Testis (tissue), 5 donors: ENCODE measurements around the gene RCAN2. TPM values are rescaled to one million over a fixed set of nuclear protein-coding genes. Genes with fewer than 3 reads are reported as not detected.

Experiments used
- DNase-seq: peaks from one replicate; pipeline ENCODE4 v3.0.0-alpha.2; 2019
- H3K27ac ChIP-seq, 2 donors: fragments of 200-600 bp; sonication (generic); one replicate each; pipeline ENCODE4 v1.5.1; 2019
- H3K27me3 ChIP-seq: fragments of 200-600 bp; sonication (generic); one replicate; pipeline ENCODE4 v1.5.1; 2019
- H3K36me3 ChIP-seq: fragments of 200-600 bp; sonication (generic); one replicate; pipeline ENCODE4 v1.5.1; 2017; ENCODE audit warnings: low read depth; ENCODE audit errors: missing control alignments
- H3K4me1 ChIP-seq: fragments of 200-600 bp; sonication (generic); one replicate; pipeline ENCODE4 v1.5.1; 2019
- H3K4me3 ChIP-seq, 2 donors: fragments of 200-600 bp; sonication (generic); one replicate each; pipeline ENCODE4 v1.5.1; 2017 to 2019
- H3K9me3 ChIP-seq: fragments of 200-600 bp; sonication (generic); one replicate; pipeline ENCODE4 v1.5.1; 2017
- CTCF ChIP-seq, 3 experiments: fragments of 450-650 bp in 2 of 3; fragments of 200-600 bp in 1 of 3; sonication (generic) in 1 of 3; IDR thresholded peaks; one replicate each; pipeline ENCODE4 v1.5.1; 2016 to 2019; ENCODE audit warnings: antibody characterized with exemption in 3 of 3, mild to moderate bottlenecking in 2 of 3, moderate library complexity in 1 of 3
- POLR2A ChIP-seq: fragments of 450-650 bp; IDR thresholded peaks from one replicate; pipeline ENCODE4 v1.6.1; 2017; ENCODE audit warnings: antibody characterized with exemption, mild to moderate bottlenecking, moderate library complexity
- WGBS, 2 donors: methylation state at CpG; one replicate each; pipeline ENCODE4 v1.1.5; 2018; 5-methylcytosine and 5-hydroxymethylcytosine counted together
- intact Hi-C: fragments of 100-400 bp; cut with DNase I; formaldehyde crosslinking; loops from one replicate; pipeline ENCODE4 v1.15.1; 2023; ENCODE audit warnings: low total_unique reads
- long read RNA-seq, 2 donors: transcript quantifications; one replicate each; lab custom pipeline, GENCODE V29; 2026
- polyA plus RNA-seq: library from polyadenylated mRNA; stranded (reverse); fragments of 350-450 nt; fragmentation: Illumina TruSeq; extraction: RNeasy Lipid Tissue Mini Kit (QIAGEN cat#74804); gene quantifications from one replicate; pipeline ENCODE4 v1.2.3, GENCODE V29; 2014; ENCODE audit warnings: low read depth, low replicate concordance; ENCODE audit not compliant: insufficient read depth
- total RNA-seq, 2 donors: library from RNA; depleted of rRNA; stranded (reverse); fragments of >200 nt; gene quantifications; one replicate each; pipeline ENCODE4 v1.2.3, GENCODE V29; 2016

Gene RCAN2
- total RNA-seq (1 to 10 TPM; 6.3 to 7.1 TPM), polyA plus RNA-seq (17.4 TPM)
- long read RNA-seq, donor 1: 0 reads
- long read RNA-seq, donor 2: 0 reads

- DNase-seq: peak; percentile 75
- Histone ChIP-seq H3K4me1 (peaks cover 3% of the 10 kb centered on the region), H3K4me3 (peak within 1 kb of the TSS; percentile 69 to 83), H3K9me3 (no peaks in the 10 kb centered on the region), H3K27me3 (no peaks in the 10 kb centered on the region), H3K36me3 (no peaks in the 10 kb centered on the region), H3K27ac (peak within 1 kb of the TSS; percentile 80 to 85)
- TF ChIP-seq CTCF (IDR thresholded peaks at IDR 0.05) (no peak), POLR2A (no peak)
- intact Hi-C loops: no loop called here
- WGBS, 2 donors: 0 to 2% methylated on average over 1 to 11 of the region's 51 CpGs
Observed at GRCh38 chr6:46491201-46491627, at the start of gene RCAN2. Gene RCAN2 (minus strand): TSS chr6:46491449.

- no peaks in the 10 kb centered on the region for H3K9me3 ChIP-seq
- DNase-seq: peak; percentile 32
- WGBS, 2 donors: 51 to 73% methylated on average over 2 of the region's 2 CpGs
- H3K27me3 ChIP-seq: no peaks in the 10 kb centered on the region
- TF ChIP-seq CTCF (IDR thresholded peaks at IDR 0.05): no peak
- TF ChIP-seq POLR2A: no peak
- H3K4me1 ChIP-seq: no peaks in the 10 kb centered on the region
- no peak overlapping the region for H3K27ac ChIP-seq
- H3K36me3 ChIP-seq: no peaks in the 10 kb centered on the region
- intact Hi-C loops: no loop called here
- H3K4me3 ChIP-seq: no peak overlapping the region
Observed at GRCh38 chr6:46539866-46540265, 48.6 kb upstream of the RCAN2 start.

GRCh38 chr6:46538800-46539480 lies 47.7 kb upstream of the RCAN2 start:
- WGBS, 2 donors: 46 to 53% methylated on average over 6 of the region's 6 CpGs
- Histone ChIP-seq H3K4me3 (no peak overlapping the region), H3K36me3 (no peaks in the 10 kb centered on the region), H3K4me1 (no peaks in the 10 kb centered on the region), H3K27me3 (no peaks in the 10 kb centered on the region), H3K27ac (no peak overlapping the region), H3K9me3 (no peaks in the 10 kb centered on the region)
- no peak for DNase-seq
- TF ChIP-seq POLR2A (no peak), CTCF (IDR thresholded peaks at IDR 0.05) (no peak)
- intact Hi-C loops: no loop called here

- WGBS, 2 donors: 70 to 79% methylated on average over 3 of the region's 3 CpGs
- Histone ChIP-seq H3K9me3 (no peaks in the 10 kb centered on the region), H3K4me3 (no peak overlapping the region), H3K4me1 (no peaks in the 10 kb centered on the region), H3K27me3 (no peaks in the 10 kb centered on the region), H3K27ac (no peak overlapping the region), H3K36me3 (no peaks in the 10 kb centered on the region)
- no peak for DNase-seq
- no peak for TF ChIP-seq CTCF (IDR thresholded peaks at IDR 0.05)
- no peak for TF ChIP-seq POLR2A
- intact Hi-C loops: no loop called here
Observed at GRCh38 chr6:46530896-46531295, 39.6 kb upstream of the RCAN2 start.
